Mesenchymal stem cell (in vitro differentiated cells and primary cell): ENCODE measurements around the gene LRRC10.

Experiments
- DNase-seq: peaks from one replicate; pipeline ENCODE4 v3.0.0-alpha.2; 2013
- H2AFZ ChIP-seq: one replicate; pipeline ENCODE4 v1.6.1; 2013; ENCODE audit warnings: low read depth, mild to moderate bottlenecking, control low read depth, inconsistent platforms, low read length, moderate library complexity
- H2AK5ac ChIP-seq: 2 replicates; pipeline ENCODE4 v1.6.1; 2013; ENCODE audit warnings: low read length, moderate library complexity, mild to moderate bottlenecking, inconsistent platforms; ENCODE audit not compliant: severe bottlenecking
- H2BK120ac ChIP-seq: one replicate; pipeline ENCODE4 v1.6.1; 2013; ENCODE audit warnings: low read depth, mild to moderate bottlenecking, inconsistent platforms, low read length, moderate library complexity
- H2BK12ac ChIP-seq, 2 experiments: one replicate each; pipeline ENCODE4 v1.6.1; 2013; ENCODE audit warnings: inconsistent platforms in 2 of 2, low read length in 2 of 2, mild to moderate bottlenecking in 2 of 2, moderate library complexity in 2 of 2, control low read depth in 1 of 2
- H2BK15ac ChIP-seq: one replicate; pipeline ENCODE4 v1.6.1; 2013; ENCODE audit warnings: mild to moderate bottlenecking, low read depth, inconsistent platforms; ENCODE audit not compliant: poor library complexity, severe bottlenecking
- H2BK5ac ChIP-seq: 2 replicates; pipeline ENCODE4 v1.6.1; 2013; ENCODE audit warnings: low read depth, mild to moderate bottlenecking, low read length, control low read depth, inconsistent platforms; ENCODE audit not compliant: poor library complexity, severe bottlenecking
- H3K14ac ChIP-seq, 2 experiments: one replicate each; pipeline ENCODE4 v1.6.1; 2013; ENCODE audit warnings: inconsistent platforms in 2 of 2, low read length in 2 of 2, control low read depth in 1 of 2, mild to moderate bottlenecking in 1 of 2, moderate library complexity in 1 of 2
- H3K18ac ChIP-seq, 2 experiments: one replicate each; pipeline ENCODE4 v1.6.1; 2013; ENCODE audit warnings: inconsistent platforms in 2 of 2, low read length in 2 of 2, control low read depth in 1 of 2, low read depth in 1 of 2, mild to moderate bottlenecking in 1 of 2
- H3K23ac ChIP-seq, 2 experiments: one replicate each; pipeline ENCODE4 v1.6.1; 2013; ENCODE audit warnings: inconsistent platforms in 2 of 2, low read length in 2 of 2, mild to moderate bottlenecking in 2 of 2, moderate library complexity in 2 of 2, control low read depth in 1 of 2
- H3K27ac ChIP-seq: 2 replicates; pipeline ENCODE4 v1.5.1; 2013; ENCODE audit warnings: mild to moderate bottlenecking, moderate library complexity, low read length, control low read depth, inconsistent platforms; ENCODE audit not compliant: poor library complexity, severe bottlenecking
- H3K27me3 ChIP-seq, 2 experiments: 2 replicates each; pipeline versions ENCODE4 v1.6.1 to v1.7.0; 2013; ENCODE audit warnings: low read length in 2 of 2, mild to moderate bottlenecking in 2 of 2, moderate library complexity in 2 of 2, control low read depth in 1 of 2, inconsistent platforms in 1 of 2; ENCODE audit not compliant: control insufficient read depth in 1 of 2, insufficient read depth in 1 of 2
- H3K36me3 ChIP-seq, 2 experiments: 2 replicates each; pipeline versions ENCODE4 v1.6.1 to v1.7.0; 2013; ENCODE audit warnings: low read length in 2 of 2, control low read depth in 1 of 2, inconsistent platforms in 1 of 2, low read depth in 1 of 2, mild to moderate bottlenecking in 1 of 2; ENCODE audit not compliant: insufficient read depth in 2 of 2, control insufficient read depth in 1 of 2
- H3K4ac ChIP-seq, 2 experiments: one replicate each; pipeline ENCODE4 v1.6.1; 2013; ENCODE audit warnings: inconsistent platforms in 2 of 2, low read length in 2 of 2, mild to moderate bottlenecking in 2 of 2, moderate library complexity in 2 of 2, control low read depth in 1 of 2, low read depth in 1 of 2
- H3K4me1 ChIP-seq: 2 replicates; pipeline ENCODE4 v1.6.1; 2013; ENCODE audit warnings: low read depth, low read length, control low read depth; ENCODE audit not compliant: control insufficient read depth, insufficient read depth
- H3K4me2 ChIP-seq: 2 replicates; pipeline ENCODE4 v1.6.1; 2013; ENCODE audit warnings: low read length, mild to moderate bottlenecking, inconsistent platforms; ENCODE audit not compliant: poor library complexity, severe bottlenecking
- H3K4me3 ChIP-seq, 2 experiments: 2 replicates each; pipeline versions ENCODE4 v1.5.1 to v1.7.0; 2013; ENCODE audit warnings: low read length in 2 of 2, mild to moderate bottlenecking in 2 of 2, control low read depth in 1 of 2, low read depth in 1 of 2; ENCODE audit not compliant: insufficient read depth in 1 of 2
- H3K79me1 ChIP-seq: replicated peaks from 2 replicates; pipeline ENCODE4 v1.6.1; 2013; ENCODE audit warnings: mild to moderate bottlenecking, control low read depth, low read length, inconsistent platforms; ENCODE audit not compliant: poor library complexity, severe bottlenecking
- H3K9ac ChIP-seq: 2 replicates; pipeline ENCODE4 v1.7.0; 2013; ENCODE audit warnings: mild to moderate bottlenecking, low read length, moderate library complexity
- H3K9me3 ChIP-seq: 2 replicates; pipeline ENCODE4 v1.7.0; 2013; ENCODE audit warnings: mild to moderate bottlenecking, low read length; ENCODE audit not compliant: control insufficient read depth
- H4K8ac ChIP-seq: one replicate; pipeline ENCODE4 v1.6.1; 2013; ENCODE audit warnings: inconsistent platforms, mild to moderate bottlenecking, low read length, moderate library complexity
- H4K91ac ChIP-seq: one replicate; pipeline ENCODE4 v1.6.1; 2013; ENCODE audit warnings: mild to moderate bottlenecking, low read length, inconsistent platforms
- WGBS: methylation state at CpG from one replicate; pipeline ENCODE4 v1.1.7; 2013; ENCODE audit warnings: mixed read lengths; 5-methylcytosine and 5-hydroxymethylcytosine counted together

LRRC10 gene

GRCh38 chr12:69642531-69642930, 31.8 kb upstream of the LRRC10 start:
- H3K4me3 ChIP-seq, result peak overlapping the region in 1 of 2 experiments; percentile 4
- H3K4me2 ChIP-seq, result no peak overlapping the region
- H3K79me1 ChIP-seq, result no peaks in the 10 kb centered on the region
- no peak overlapping the region for H2BK12ac ChIP-seq
- H3K27me3 ChIP-seq, result no peaks in the 10 kb centered on the region
- H3K27ac ChIP-seq, result no peak overlapping the region
- no peak overlapping the region for H3K14ac ChIP-seq
- H2BK120ac ChIP-seq, result no peak overlapping the region
- H4K8ac ChIP-seq, result no peak overlapping the region
- H2BK15ac ChIP-seq, result no peak overlapping the region
- H2AK5ac ChIP-seq, result no peak overlapping the region
- no peak overlapping the region for H2BK5ac ChIP-seq
- no peak overlapping the region for H3K4ac ChIP-seq
- H4K91ac ChIP-seq, result no peak overlapping the region
- H3K36me3 ChIP-seq, result no peaks in the 10 kb centered on the region
- H3K18ac ChIP-seq, result no peak overlapping the region
- no peak overlapping the region for H3K9ac ChIP-seq
- no peak overlapping the region for H2AFZ ChIP-seq
- no peaks in the 10 kb centered on the region for H3K9me3 ChIP-seq
- WGBS, result 96% methylated on average over 6 of the region's 6 CpGs
- H3K4me1 ChIP-seq, result no peaks in the 10 kb centered on the region
- no peak overlapping the region for H3K23ac ChIP-seq
- DNase-seq, result no peak

DNA sequence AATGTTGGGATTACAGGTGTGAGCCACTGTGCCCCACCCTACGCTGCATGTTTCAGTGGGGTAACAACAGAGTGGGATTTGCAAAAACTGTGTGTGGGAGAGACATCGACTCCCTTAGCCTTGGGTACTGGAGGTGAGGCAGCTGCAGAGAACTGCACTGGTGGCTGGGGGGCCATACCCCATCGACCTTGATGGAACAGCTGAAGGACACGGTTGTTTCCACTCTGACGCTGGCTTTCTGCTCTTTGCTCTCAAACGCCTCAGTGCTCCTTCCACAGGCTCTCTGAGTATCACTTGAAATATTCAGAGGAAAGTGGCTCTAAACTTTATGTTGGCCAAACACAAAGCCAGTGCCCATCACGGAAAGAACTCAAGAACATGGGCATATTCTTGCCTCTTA, 30.8 kb upstream of the LRRC10 start:
- Histone ChIP-seq H3K4me1 (no peaks in the 10 kb centered on the region), H3K9ac (no peak overlapping the region), H3K79me1 (no peaks in the 10 kb centered on the region), H3K36me3 (no peaks in the 10 kb centered on the region), H3K4ac (no peak overlapping the region), H3K27me3 (no peaks in the 10 kb centered on the region), H2BK12ac (no peak overlapping the region), H4K91ac (no peak overlapping the region), H3K23ac (no peak overlapping the region), H2BK5ac (no peak overlapping the region), H3K27ac (no peak overlapping the region), H3K9me3 (no peaks in the 10 kb centered on the region), H2AK5ac (no peak overlapping the region), H3K4me2 (no peak overlapping the region), H3K14ac (no peak overlapping the region), H2AFZ (no peak overlapping the region), H2BK120ac (no peak overlapping the region), H4K8ac (no peak overlapping the region), H3K4me3 (no peak overlapping the region), H3K18ac (no peak overlapping the region), H2BK15ac (no peak overlapping the region)
- WGBS, result 96% methylated on average over 7 of the region's 7 CpGs
- no peak for DNase-seq

GRCh38 chr12:69639400-69640016, 28.8 kb upstream of the LRRC10 start:
- no peak overlapping the region for H3K14ac ChIP-seq
- no peaks in the 10 kb centered on the region for H3K36me3 ChIP-seq
- no peak overlapping the region for H3K18ac ChIP-seq
- no peak overlapping the region for H3K27ac ChIP-seq
- H3K27me3 ChIP-seq, result no peaks in the 10 kb centered on the region
- 34% methylated on average over 7 of the region's 12 CpGs for WGBS
- no peak overlapping the region for H3K4ac ChIP-seq
- no peak overlapping the region for H2BK120ac ChIP-seq
- H2BK12ac ChIP-seq, result no peak overlapping the region
- H3K9ac ChIP-seq, result peak overlapping the region; percentile 31
- H4K91ac ChIP-seq, result no peak overlapping the region
- no peak overlapping the region for H2BK15ac ChIP-seq
- H4K8ac ChIP-seq, result no peak overlapping the region
- H3K23ac ChIP-seq, result no peak overlapping the region
- no peaks in the 10 kb centered on the region for H3K79me1 ChIP-seq
- no peak overlapping the region for H2BK5ac ChIP-seq
- no peak overlapping the region for H3K4me2 ChIP-seq
- peak; percentile 69 for DNase-seq
- H3K4me1 ChIP-seq, result no peaks in the 10 kb centered on the region
- no peaks in the 10 kb centered on the region for H3K9me3 ChIP-seq
- no peak overlapping the region for H2AK5ac ChIP-seq
- H2AFZ ChIP-seq, result no peak overlapping the region
- H3K4me3 ChIP-seq, result no peak overlapping the region

DNA sequence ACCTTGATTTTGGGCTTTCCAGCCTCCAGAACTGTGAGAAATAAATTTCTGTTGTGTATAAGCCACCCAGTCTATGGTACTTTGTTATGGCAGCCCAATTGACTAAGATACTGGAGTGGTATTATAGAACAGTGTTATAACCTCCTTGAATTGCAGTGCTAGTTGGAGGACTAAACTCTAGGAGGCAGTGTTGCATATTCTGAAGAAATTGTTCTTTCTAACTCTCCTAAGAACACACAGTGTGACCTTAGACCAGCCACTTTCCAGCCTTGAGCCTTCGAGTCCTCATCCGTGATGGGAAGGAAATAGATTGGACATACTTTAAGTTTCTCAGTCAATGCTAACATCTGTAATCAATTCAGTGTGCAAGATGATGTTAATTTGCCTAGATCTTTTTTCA, 22.4 kb upstream of the LRRC10 start:
- Histone ChIP-seq H4K91ac (no peak overlapping the region), H2BK12ac (no peak overlapping the region), H3K4ac (no peak overlapping the region), H3K9ac (no peak overlapping the region), H3K27ac (no peak overlapping the region), H3K79me1 (no peaks in the 10 kb centered on the region), H2AFZ (no peak overlapping the region), H3K4me1 (no peaks in the 10 kb centered on the region), H3K4me3 (no peak overlapping the region), H3K4me2 (no peak overlapping the region), H3K9me3 (no peaks in the 10 kb centered on the region), H3K14ac (no peak overlapping the region), H3K36me3 (no peaks in the 10 kb centered on the region), H3K23ac (no peak overlapping the region), H4K8ac (no peak overlapping the region), H2BK5ac (no peak overlapping the region), H2BK15ac (no peak overlapping the region), H3K18ac (no peak overlapping the region), H2BK120ac (no peak overlapping the region), H2AK5ac (no peak overlapping the region), H3K27me3 (no peaks in the 10 kb centered on the region)
- DNase-seq, result no peak
- WGBS, result no CpG with 5 or more reads among the region's 2 CpGs
